Right hindlimb (tissue), 1 donor: ENCODE results near the gene FAM181B.
A peak's percentile ranks its signal among the peaks of the same experiment; 100 is the strongest.
"Not testable (repeated sequence)": the region's sequence is repeated elsewhere in the genome, so short reads cannot be mapped to it uniquely, and the experiment has no call there.

ENCODE experiments used
- DNase-seq: peaks from one replicate; pipeline ENCODE4 v3.0.0-alpha.2; 2018

Gene FAM181B

DNA sequence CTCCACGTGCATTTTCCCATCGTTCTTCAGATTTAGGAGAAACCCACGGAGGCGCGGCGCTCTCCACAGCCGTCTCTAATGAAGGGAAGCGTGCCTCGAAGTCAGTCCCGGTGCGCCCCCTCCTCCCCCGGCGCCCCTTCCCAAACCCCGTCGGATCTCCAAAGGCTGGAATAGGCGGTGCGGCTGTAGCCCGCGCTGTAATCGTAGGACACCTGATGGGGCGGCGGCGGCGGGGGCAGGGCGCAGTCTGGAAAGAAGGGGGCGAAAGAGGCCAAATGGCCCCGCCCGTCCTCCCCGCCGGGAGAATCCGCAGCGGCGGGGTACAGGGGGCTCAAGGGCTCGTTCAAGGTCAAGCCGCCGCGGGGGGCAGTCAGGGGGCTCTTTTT lies 1.3 kb downstream of the FAM181B start:
- DNase-seq: no peak

DNA sequence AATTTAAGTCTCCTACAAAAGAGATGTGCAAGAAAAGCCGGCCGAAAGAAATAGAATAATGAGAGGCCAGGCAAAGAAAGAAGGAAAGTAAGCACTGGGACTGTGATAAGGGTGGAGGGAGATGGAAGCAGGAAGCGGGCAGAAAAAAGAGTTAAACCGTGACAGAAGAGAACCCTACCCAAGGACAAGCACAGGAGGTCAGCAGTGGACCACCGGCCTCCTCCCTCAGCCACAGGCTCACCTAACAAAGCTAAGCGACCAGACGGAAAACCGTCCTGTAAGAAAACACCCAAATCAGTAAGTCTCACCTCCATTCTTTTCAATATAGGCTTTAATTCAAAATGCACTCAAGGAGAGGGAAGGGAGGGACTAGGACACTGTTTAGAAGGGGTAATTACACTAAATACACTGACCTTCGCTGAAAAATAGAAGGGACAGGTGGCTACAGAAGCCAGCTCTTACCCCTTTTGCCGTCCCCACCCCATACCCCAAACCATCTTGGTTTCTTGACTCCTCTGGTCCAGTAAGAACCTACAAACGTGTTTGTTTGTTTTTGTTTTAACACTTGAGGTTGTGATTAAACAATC lies 1.9 kb downstream of the FAM181B start:
- no peak for DNase-seq

DNA sequence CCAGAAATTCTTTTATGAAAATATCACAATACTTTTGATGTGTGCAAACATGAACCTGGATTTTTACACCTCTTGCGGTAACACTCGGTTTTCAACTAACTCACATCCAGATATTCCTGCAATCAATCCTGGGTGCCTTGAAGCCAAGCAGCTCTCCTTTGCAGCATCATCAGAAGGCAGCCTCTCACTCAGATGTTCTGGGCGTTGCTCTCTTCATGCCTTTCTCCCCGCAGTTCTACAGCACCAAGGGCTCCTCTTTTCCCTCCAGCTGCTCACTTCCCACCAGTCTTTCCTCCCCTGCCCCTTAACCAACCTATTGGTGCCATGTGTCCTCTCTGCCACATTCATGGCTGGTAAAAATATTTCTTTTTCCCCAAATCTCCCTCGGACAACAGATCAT lies 2.9 kb downstream of the FAM181B start:
- no peak for DNase-seq

DNA sequence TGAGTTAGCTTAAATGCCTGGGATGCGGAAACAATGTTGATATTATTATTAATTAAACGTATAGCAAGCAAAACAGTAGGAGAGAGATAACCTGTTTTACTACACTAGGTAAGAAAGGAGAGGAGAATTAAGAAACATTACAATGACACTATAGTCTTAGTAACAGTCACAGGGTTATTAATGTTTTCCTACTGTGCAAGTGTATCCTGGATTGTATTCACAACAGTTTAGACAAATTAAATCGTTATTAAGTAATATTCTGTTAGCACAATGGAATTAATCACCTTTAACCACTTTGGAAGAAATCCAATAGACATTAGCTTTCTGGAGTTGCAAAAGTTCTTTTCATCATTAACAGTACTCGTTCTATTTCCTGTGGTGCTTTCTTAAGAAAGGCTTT lies 3.4 kb downstream of the FAM181B start:
- DNase-seq: no peak

DNA sequence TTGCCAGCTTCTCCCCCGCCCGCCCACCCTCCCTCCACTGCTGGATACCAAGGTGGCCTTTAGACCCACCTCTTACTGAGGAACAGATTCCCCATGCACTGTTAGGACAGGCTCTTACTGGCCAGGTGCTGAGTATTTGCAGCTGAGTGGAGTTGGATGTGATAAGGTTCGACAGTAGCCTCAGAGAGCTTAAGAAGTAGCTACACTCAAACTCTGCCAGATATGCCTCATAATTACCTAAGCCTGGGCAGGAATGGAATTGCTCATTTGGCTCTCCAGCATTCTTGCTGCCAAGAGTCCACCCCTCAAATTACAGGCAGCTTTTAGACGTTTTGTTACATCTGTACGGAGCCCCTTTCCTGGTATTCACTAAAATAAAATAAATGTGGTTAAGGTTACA lies 9.6 kb downstream of the FAM181B start:
- DNase-seq: no peak

DNA sequence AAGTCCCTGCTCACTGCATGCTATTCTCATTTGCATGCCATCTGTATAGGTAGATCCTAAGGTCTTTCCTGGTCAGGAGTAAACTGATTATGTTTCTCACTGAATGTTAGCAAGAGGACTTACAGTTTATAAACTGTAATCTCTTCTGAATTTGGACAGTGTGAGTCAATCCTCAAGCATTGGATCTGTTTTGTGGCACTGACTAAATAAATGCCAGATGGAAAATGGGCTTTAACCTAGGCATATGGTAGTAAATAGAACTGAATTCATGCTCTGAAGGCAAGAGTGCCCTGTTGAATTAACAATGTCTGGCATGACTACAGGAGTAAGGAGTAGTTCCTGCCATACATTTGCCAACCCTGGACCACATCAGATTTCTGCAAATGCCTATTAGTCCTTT lies 11.4 kb downstream of the FAM181B start:
- no peak for DNase-seq

DNA sequence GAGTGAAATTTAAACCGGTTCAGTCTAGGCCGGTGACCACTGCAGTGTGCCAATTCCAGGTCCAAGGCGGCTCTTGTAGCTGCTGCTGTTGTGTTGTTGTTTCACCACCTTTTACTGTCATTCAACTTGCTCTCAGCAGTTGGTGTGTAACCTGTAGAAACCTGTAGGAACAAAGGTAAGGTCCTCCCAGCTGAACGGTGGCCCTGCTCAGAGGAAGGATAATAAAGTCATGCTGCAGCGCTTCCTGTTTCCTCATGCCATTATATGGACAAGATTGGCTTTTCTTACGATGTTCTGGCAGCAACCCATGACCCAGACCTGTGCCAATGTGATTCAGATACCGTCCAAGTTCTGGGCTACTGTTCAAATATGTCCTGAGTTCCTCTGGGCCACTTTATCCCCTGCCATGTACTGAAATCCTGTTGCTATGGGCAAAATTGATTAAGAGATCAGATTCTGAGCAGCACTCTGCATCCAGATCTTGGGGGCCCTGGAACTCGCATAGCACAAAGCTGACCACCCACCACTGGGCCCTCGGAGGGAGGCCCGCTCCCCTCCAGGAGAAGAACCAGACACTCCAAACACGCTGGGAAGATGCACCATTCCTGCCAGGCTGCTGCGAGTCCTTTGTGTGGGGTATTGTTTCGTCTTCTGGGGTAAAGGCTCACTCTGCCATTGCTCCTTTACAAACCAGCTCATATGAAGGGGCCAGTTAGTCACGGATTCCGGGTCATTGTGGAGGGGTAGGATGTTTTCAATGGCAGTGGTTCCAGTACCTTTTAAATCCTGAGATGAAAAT lies 13.2 kb downstream of the FAM181B start:
- no peak for DNase-seq

DNA sequence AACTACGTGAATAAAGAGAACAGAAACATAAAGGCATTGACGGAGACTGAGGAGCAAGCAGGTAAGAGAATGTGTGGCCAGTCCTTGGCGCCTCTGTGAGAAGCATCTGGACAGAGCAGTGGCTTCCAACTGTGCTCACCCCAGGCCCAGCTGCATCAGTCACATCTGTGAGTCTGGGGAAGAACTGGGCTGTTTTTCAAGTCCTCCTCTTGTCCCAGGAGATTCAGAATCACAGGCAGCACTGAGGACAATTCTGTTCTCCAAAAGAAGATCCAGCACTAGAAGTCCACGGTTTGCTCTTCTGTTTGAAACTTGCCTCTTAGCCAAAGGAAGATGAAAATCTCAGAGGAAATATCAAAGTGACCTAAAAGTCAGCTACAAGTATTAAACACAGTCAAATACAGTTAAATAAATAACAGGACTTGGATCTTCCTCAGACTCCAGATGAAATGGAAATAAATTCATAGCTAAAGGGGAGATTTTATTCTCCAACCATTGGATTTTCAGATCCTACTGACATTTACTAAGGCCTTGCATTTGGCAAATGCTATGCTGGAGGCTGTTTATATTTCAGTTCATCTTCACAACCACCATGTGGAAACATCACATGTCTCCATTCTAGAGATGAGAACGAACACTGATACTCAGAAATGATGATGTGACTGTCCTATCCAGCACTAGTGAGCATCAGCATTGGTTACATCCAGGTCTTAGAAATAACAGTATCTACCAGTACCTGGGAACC lies 14.1 kb downstream of the FAM181B start:
- DNase-seq: peak; percentile 38

DNA sequence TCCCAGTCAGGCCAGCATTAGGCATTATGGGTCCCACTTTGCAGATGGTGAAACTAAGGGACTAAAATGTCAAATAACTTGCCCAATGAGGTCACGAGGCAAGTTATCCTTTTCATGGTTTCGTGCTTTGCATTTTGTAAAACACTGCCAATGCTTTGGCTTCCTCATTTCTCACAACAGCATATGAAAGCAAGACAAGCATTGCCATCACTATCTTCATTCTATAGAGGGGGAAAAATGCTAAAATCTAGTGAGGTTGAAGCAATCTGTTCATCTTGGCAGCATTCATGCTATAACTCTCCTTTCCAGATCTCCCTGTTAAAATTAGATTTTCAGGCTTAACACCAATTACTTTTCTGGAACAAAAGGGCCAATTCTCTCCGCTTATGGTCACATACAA lies 14.8 kb downstream of the FAM181B start:
- DNase-seq: no peak

DNA sequence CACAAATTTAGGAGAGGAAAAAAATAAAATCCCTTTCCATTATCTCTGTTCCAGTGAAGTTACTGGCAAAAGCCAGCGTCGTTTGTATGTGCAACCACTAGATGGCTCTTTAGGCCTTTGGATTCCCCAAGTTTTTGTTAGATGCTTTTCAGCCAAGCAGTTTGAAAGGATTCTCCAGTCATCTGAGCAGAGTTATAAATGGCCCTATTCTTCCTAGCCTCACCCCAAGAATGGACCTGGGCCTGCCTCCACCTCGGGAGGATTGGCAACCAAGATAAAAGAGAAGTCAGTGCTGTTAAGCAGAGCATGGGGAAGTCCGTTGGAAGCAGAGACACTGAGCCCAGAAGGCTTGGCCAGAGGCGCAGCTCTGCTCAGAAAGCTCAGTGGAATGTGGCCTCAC lies 15.4 kb downstream of the FAM181B start:
- peak; percentile 40 for DNase-seq

DNA sequence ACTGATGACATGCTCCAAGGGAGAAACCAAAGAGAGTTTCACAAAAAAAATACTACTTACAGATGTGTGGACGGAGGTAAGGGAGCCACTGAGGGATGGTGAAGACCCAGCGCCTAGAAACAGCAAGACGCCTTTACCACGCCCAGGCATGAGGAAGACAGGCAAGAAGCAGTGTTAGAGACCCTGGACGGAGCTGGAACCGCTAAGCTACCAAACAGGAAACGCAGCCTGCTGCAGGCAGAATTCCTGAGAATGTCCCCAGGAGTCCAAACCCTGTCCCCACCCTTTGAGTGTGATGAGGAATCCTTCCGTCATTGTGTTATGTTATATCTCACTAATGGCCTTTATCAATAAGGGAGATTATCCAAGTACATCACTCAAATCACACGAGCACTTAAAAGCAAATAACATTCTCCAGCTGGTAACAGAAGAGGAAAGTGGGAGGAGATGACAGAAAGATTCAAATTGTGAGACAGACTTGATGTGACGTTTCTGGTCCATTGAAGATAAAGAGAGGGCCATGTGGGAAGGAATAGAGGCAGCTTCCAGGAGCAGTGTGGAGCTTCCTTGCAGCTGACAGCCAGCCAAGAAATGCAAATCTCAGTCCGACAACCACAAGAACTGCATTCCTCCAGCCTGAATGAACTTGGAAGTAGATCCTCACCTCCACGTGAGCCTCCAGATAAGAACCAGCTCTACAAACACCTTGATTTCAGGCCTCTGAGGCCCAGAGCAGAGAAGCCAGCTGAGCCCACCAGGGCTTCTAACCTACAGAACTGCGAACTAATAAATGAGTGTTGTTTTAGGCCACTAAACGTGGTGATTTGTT lies 19.1 kb downstream of the FAM181B start:
- no peak for DNase-seq

DNA sequence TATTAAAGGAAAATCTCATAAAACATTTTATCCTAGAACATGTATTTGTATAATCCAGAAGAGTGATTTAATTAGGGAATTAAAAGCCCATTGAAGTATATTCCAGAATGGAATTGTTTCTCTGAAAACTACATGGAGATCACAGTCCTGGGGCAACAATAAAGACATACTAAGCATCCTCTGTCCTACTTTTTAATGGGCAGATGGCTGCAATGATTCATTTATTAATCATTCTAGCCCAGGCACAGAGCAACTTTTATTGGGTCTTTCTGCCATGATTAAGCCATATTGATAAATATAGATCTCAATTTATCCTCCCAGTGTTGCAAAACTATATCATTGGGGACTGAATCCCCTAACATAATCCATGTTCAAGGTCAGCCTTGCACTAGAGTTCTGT lies 22.0 kb downstream of the FAM181B start:
- DNase-seq: no peak

DNA sequence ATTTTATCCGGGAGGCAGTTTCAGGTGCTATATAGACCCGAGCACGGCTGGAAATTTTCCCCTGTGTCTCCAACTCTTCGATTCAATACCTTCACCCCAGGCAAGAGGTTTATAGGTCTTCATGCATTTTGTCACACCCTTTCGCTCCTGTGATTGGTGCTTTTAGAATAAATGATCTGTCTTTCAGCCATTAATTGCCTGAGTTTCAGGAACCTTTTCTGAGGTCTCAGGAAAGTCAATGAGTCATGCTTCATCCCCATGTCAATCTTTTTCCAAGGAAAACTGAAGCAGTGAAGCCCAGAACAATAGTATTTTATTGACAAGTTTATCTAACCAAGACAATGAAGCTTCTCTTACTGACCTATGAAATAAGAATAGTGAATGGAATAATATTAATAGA lies 29.9 kb downstream of the FAM181B start:
- no peak for DNase-seq

DNA sequence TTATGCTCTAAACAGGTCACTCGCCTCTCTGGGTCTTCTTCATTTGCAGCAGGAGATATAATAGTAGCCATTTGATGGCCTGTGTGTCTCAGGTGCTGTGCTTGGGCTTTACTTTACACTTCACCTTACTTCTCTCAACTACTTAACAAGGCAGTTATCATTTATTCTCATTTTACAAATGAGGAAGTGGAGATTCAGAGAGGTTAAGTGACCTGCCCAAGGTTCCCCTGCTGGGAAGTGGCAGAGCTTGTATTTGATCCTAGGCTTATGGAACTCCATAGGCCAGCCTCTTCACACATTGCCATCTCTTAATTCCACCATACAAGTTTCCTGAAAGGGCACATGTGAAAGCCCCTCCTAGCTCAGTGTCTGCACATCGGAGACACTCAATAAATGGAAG lies 30.4 kb downstream of the FAM181B start:
- no peak for DNase-seq

DNA sequence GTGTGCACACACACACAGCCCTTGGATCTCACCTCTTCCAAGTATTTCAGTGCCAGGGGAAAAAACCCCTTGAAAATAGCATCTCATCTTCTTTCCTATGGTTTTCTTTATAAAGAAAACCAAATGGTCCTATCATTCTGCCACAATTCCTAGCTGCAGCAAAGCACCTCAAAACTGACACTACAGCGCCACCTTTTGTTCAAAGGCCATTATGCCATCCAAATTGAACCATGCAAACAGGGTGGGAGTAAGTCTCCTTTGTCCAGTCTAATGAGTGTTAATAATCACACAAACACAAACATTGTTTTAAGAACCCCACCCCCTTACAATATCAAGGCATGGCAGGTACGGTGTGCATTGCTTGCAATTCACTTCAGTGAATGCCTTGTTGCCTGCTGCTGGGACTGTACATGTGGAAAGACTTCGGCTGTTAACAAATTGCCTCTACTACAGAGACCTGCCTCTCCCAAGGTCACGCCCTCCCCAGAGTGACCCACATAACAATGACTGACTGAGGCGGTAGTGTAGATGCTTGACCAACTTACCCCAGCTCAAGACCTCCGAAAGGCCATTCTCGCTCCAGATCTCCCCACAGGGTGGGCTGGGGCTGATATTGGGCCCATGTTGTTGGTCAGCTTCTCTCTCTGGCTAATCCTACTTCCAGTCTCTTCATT lies 31.7 kb downstream of the FAM181B start:
- peak; percentile 32 for DNase-seq

DNA sequence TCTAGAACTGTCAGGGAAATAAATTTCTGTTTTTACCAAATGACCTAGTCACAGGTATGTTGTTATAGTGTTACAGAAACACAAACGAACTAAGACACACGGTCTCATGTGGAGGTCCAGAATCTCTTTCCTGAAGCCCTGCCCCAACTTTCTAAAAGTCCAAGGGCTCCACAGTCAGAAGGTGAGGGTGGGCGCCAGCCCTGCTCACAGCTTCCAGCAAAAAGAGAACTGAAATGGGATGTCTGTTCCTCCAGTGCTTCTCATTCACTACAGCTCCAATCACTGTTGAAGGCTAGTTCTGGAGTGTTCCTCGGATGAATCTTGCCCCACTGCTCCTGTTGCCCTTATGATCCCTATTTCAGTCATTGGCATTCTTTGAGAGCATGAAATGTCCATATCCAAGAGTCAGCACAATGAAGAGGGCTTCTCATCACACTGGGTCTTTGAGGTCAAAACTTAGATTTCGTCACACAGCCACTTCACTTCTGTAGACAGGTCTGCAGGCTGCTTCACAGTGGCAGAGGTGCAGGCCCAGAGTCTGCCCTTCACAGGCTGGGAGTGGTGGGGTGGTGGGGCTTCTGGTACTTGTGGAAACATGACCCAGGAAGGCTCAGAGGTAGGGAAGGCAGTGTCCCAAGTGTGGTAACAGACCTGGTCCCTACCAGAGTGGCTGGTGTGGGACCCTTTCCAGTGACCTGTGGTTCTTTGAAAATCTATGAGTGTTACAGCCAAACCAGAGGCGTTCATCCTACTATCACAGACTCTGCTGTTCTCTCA lies 34.9 kb downstream of the FAM181B start:
- no peak for DNase-seq

DNA sequence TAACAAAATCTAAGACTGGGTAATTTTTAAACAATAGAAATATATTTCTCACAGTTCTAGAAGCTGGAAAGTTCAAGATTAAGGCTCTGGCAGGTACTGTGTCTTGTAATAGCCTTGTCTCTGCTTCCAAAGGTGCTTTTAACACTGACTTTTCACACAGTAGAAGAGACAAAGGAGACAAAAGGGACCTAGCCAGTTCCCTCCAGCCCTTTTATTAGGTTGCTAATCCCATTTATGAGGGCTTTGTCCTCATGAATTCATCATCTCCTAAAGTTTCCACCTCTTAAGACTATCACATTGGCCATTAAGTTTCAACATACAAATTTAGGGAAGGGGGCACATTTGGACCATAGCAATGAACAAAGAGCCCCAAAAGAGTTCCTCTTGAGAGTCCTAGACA lies 40.7 kb downstream of the FAM181B start:
- DNase-seq: no peak

DNA sequence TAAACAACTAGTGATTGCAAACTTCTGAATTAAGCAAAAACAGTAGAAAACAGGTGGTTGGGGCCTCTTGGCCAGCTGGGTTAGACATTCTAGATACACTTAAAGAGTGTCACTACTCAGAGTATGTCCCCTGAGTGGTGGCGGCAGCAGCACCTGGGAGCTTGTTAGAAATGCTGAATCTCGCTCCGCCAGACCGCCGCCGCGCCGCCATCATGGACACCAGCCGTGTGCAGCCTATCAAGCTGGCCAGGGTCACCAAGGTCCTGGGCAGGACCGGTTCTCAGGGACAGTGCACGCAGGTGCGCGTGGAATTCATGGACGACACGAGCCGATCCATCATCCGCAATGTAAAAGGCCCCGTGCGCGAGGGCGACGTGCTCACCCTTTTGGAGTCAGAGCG lies 44.3 kb downstream of the FAM181B start:
- not testable (repeated sequence) for DNase-seq

DNA sequence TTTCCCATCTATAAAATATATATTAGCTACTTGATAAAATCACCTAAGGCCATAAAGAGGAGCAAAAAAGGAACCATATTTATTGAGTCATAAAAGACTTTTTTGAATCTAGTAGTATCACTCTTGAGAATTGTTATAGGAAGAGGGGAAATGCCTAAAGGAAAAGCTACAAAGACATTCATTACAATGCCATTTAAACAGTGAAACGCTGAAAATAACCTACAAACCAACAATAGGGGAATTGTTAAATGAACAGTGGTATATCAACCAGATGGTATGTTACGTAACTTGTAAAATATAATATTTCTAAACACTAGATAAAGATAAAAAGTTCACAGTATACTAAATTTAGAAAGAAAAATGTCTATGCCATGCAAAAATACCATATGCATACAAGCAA lies 47.5 kb downstream of the FAM181B start:
- DNase-seq: no peak

DNA sequence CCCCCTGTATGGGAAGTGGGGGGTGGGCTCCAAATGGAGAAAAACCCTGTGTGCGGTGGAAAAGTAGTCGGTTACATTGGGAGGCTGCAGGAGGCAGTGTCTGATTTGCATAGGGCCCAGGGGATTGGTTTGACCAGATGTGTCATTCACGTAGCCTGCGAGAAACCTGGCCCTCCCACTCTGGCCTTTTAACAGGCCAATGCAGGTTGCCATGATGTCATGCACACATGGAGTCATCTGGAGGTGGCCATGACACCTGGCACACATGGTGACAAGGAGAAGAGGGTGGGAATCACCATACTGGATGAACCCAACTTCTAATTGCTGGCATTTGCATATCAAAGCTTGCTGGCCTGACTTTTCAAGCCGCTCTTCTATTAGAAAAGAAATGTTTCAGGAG lies 50.6 kb downstream of the FAM181B start:
- DNase-seq: no peak

DNA sequence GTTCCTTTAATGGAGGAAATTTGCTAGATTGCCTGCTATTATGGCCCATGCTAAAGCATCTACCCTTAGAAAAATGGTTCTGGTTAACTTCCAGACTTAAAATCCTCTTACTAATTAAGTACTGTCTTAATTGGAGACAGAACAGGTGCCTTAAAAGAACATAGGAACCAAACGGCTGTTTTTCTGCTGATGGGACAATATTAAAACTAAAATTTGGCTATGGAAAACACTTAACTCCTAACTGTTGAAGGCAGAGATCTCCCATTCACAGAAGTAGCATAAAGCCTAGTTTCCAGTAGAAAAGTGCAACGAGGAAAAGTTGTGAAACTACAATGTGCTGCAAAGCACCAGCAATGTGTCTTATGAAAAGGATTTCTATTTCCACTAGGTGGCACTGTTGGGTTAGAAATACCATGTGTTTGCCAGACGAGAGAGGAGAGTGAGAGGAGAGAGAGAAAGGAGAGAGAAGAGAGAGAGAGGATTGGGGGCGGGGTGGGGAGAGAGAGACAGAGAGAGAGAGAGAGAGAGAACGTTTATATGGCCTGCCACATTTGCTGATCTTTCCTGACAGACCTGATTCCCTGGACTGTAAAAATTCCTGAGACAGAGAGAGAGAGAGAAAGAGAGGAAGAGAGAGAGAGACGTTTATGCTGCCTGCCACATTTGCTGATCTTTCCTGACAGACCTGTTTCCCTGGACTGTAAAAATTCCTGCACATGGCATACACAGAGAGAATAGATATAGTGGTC lies 51.5 kb downstream of the FAM181B start:
- no peak for DNase-seq
